ENCODE results near the gene ARAP3.

Gene ARAP3

DNA sequence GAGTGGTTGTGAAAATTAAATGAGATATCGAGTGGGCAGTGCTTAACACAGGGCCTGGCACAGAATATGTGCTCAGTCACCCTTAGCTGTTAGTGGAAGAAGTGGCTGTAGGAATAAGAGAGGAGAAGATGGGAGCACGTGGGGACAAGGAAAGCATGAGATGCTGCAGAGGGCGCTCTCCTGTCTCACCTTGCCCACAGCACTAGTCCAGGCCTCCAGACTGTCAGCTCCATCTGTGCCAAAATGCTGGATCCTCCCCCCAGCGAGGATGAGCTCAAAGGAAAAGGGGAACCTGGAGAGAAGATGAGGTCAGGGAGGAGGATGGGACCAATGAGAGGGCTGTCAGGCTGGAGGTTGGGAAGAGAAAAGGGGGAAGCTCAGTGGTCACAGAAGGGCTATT is 12.5 kb downstream of the ARAP3 start:
- DNase-seq: no peak

GRCh38 chr5:141668601-141669265 is 13.3 kb downstream of the ARAP3 start:
- DNase-seq: no peak

DNA sequence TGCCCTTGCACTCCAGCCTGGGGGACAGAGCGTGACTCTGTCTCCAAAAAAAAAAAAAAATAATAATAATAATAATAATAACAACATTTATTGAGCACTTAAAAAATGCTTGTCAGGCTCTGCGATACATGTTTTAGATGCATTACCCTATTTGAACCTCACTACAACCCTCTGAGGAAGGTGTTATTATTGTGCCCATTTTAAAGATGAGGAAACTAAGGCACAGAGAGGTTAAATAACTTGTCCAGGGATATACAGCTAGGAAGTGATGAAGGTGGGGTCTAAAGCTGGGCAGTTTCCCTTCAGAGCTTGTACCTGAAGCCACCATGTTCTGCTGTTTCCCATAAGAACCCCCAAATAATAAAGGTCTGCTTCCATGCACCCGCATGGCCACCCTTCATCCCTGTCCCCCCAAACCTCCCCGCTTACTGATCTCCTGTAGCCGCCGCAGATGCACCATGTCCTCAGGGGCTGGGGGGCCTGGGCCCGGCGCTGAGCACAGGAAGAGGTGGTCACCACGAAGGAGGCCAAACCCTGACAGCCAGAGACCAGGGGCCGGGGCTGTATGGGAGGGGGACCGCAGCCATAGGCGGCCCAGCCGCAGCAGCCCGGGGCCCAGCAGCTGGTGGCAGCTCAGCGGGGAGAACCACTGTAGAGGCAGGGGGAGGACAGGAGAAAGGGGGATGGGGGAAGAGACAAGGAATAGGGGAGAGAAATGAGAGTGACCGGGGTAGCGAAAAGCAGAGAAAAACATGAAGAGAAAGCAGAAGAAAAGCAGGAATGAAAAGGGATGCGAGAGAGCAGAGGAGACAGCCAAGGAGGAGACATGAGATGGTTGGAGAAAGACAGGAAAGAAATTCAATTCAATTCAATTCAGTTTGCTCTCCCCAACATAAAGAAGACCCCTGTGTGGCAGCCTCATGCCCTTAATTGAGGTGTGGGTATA is 15.8 kb downstream of the ARAP3 start:
- no peak for DNase-seq

DNA sequence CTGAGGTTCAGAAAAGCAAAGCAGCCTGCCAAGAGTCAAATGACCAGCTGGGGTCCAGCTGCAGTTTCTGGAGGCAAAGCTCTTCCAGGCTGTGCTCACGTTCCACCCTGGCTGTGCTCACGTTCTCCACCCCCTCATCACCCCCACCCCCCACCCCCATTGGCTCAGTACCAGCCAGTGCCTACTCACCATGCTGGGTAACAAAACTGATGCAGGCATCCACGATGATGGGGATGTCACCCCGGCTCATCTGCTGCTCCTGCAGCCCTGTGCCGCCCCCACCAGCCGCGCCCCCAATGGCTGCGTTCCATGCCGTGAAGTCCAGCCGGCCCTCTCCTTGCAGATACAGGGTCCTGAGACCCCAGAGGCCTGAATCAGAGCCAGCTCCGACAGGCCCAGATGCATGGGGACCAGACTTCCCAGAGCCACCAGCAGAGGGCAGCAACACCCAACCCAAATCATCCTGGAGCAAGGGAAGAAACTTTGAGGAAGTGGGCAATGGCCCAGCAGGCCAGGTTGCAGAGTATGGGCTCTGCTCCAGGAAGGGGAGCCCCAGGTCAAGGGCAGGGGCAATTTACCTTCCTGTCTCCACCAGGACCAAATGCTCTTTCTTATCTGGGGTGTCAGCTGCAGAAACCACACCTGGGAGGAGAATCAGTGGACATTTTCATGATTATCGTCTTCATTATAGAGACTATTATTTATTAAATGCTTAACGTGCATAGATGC is 17.1 kb downstream of the ARAP3 start:
- DNase-seq: peak; percentile 75

DNA sequence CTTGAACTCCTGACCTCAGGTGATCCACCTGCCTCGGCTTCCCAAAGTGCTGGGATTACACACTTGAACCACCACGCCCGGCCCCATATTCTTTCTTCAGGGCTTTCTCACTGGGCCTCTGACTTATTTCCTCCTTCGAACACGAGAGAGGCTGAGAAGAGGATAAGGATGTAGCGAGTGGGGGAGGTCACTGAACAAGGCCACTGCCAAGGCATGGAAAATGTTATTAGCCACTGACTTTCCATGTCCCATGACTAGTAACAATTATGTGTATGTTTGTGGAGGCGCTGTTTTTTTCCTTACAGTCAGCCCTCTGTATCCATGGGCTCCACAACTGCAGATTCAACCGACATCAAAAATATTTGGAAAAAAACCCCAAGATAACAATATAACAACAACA is 18.5 kb downstream of the ARAP3 start:
- no peak for DNase-seq

GRCh38 chr5:141662028-141662427 is 20.0 kb downstream of the ARAP3 start:
- DNase-seq: no peak

- DNase-seq: no peak
Observed at GRCh38 chr5:141657937-141658545, 24.0 kb downstream of the ARAP3 start.

DNA sequence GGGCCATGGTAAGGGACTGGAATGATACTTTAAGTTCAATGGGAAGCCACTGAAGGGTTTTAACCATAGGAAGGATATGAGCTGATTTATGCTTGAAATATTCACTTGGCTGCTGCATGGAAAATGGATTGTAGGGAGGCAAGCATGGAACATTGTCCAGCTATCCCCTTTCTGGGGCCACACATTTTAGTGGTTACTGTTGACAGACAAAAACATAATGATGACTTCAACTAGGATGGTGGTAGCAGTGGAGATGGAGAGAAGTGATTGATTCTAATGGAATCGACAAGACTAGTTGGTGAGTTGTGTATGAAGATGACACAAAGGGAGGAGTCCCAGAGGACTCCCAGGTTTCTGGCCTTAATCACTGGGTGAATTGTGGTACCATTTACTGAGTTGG is 24.6 kb downstream of the ARAP3 start:
- no peak for DNase-seq

DNA sequence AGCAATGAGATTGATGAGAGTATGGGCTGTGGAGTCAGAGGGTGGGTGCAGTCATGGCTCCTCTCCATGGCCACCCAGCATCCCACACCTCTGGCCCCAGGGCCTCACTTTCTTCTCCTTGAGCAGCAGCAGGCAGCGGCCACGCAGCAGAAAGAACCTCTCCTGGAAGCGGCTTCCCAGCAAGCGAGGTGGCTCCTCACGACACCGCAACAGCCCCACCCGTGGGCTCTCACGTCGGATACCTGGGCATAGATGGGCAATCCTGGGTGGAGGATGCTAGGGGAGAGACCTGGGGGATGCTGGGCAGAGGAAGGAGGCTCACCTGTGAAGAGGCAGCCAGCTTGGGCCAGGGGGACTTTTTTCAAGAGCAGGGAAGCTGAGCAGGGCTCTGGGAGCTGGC is 25.6 kb downstream of the ARAP3 start:
- DNase-seq: no peak

- no peak for DNase-seq
Observed at GRCh38 chr5:141655020-141655419, 27.0 kb downstream of the ARAP3 start.

GRCh38 chr5:141654298-141654697 is 27.7 kb downstream of the ARAP3 start:
- no peak for DNase-seq

- no peak for DNase-seq
Observed at GRCh38 chr5:141651728-141652105, 30.3 kb downstream of the ARAP3 start.

- DNase-seq: peak; percentile 79
Observed at GRCh38 chr5:141650851-141651727, 30.9 kb downstream of the ARAP3 start, which contains the start of gene FCHSD1. Gene FCHSD1, minus strand, starts transcription at chr5:141651418. Its CDS starts 50 bp downstream, at chr5:141651368.

DNA sequence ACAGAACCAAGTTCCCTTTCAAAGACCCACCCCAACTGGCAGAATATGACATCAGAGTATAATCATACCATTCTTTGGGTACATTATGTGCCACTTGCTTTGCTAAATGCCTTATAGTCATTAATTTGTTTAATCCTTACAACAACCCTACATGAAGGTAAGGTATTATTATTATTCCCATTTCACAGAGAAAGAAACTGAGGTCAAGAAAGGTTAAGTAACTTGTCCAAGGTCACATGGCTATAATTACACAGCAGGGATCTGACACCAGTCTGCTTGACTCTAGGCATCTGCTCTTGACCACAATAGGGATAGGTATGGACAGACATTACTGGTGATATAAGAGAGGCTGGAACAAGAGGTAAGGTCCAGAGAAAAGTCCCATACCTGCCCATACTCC is 32.1 kb downstream of the ARAP3 start:
- DNase-seq: no peak

DNA sequence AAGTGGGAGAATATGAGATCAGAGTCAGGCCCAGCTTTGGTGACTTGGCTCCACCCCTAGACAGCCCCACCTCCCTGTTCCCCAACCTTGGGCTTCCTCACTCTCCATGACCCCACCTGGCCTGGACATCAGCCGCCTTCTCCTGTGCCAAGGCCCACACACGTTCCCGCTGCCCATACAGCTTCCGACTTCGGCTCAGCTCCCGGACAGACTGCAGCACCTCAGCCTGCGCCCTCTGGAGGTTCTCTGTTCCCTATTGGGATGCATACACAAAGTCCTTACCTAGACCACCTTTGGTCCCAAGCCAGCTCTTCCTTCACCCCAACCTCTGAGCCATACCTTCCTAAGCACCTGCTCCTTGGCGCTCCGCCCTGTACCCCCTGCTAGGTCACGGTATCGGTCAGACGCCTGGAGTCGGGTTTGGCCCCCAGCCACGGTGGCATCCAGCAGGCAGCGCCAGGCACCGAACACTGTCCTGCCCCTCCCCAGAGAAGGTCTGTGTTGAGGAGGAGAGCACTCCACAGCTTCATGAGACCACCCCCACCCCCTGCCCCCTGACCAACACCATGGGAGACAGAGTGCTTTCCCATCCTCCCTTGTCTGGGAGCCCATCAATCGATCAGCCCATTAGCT is 32.9 kb downstream of the ARAP3 start:
- DNase-seq: no peak

GRCh38 chr5:141647851-141648250 is 34.2 kb downstream of the ARAP3 start:
- no peak for DNase-seq

- no peak for DNase-seq
Observed at GRCh38 chr5:141647242-141647641, 34.8 kb downstream of the ARAP3 start.

- DNase-seq: no peak
Observed at GRCh38 chr5:141646026-141646425, 36.0 kb downstream of the ARAP3 start.

DNA sequence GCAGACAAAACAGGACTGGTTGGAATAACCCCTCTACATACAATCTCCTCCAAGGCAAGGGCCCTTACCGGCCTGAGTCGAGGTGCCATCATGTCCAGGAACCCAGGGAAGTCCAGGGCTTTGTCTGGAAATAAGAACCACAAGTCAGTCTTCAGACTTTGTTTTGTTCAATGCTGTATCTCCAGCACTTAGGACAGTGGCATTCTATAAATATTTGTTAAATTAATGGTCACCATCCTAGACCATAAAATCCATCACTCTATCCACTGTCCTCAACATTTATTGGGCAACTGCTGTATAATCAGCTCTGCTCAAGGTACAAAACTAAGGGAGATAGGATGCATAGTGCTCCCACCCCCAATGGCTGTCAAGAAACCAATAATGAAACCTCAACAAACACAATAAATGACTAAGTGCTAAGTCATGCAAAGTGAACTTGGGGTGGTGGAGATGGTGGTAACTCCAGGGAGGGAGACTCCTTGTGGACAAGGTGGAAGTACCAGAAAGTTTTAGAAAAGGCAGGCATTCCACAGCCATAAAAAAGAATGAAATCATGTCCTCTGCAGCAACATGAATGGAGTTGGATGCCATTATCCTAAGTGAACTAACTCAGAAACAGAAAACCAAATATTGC is 40.3 kb downstream of the ARAP3 start:
- DNase-seq: no peak

DNA sequence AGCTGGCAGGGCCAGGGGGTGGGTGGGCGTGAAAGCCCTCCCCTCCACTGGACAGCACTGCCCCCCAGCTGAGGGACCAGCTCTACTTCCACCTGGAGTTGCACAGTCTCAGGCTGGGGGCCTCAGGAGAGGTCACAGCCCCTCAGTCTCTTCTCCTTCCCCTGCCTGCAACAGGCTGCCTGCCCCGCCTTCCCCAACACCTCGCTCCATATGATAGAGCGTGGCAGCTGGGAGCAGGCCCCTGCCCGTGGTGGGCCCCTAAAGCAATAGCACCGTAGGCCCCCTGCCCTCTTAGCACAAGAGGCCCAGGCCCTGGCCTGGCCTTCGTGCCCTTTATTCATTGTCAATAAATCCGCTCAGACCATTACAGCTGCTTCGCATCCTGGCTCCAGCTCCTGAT is 41.3 kb downstream of the ARAP3 start:
- DNase-seq: no peak

- no peak for DNase-seq
Observed at GRCh38 chr5:141640051-141640415, 42.0 kb downstream of the ARAP3 start.

All from activated gamma-delta T cell treated with Interleukin-2 at 50 U/mL for 16 hours (primary cell).